DMS79 treated with DMSO at 0.1 percent for 48 hours (cell line): ENCODE measurements around the gene LGALS7.
A peak's percentile ranks its signal among the peaks of the same experiment; 100 is the strongest.
"Not testable (repeated sequence)": the region's sequence is repeated elsewhere in the genome, so short reads cannot be mapped to it uniquely, and the experiment has no call there.

Source experiments
- DNase-seq: peaks from one replicate; lab custom pipeline; 2025; lab: John Stamatoyannopoulos, UW

The LGALS7 gene

GRCh38 chr19:38799104-38799503, 25.8 kb upstream of the LGALS7 start:
- DNase-seq: no peak

GRCh38 chr19:38797781-38798180, 24.5 kb upstream of the LGALS7 start:
- DNase-seq: not testable (repeated sequence)

- no peak for DNase-seq
Measured at GRCh38 chr19:38796154-38796553, 22.8 kb upstream of the LGALS7 start.

GRCh38 chr19:38795549-38795948, 22.2 kb upstream of the LGALS7 start:
- DNase-seq: no peak

- no peak for DNase-seq
Measured at GRCh38 chr19:38793671-38794070, 20.4 kb upstream of the LGALS7 start.

- DNase-seq: peak; percentile 57
Measured at GRCh38 chr19:38793177-38793576, 19.9 kb upstream of the LGALS7 start.

- DNase-seq: no peak
Measured at GRCh38 chr19:38792250-38793111, 19.2 kb upstream of the LGALS7 start.

GRCh38 chr19:38791451-38792064, 18.2 kb upstream of the LGALS7 start:
- DNase-seq: not testable (repeated sequence)

GRCh38 chr19:38790507-38791403, 17.4 kb upstream of the LGALS7 start:
- DNase-seq: not testable (repeated sequence)

- no peak for DNase-seq
Measured at GRCh38 chr19:38788478-38789243, 15.3 kb upstream of the LGALS7 start, which contains the start of gene LGALS7B. TSS of gene LGALS7B (plus strand) at chr19:38789200. CDS start at chr19:38789227, 27 bp downstream.

- DNase-seq: no peak
Measured at GRCh38 chr19:38786572-38787265, 13.4 kb upstream of the LGALS7 start.

- DNase-seq: not testable (repeated sequence)
Measured at GRCh38 chr19:38786061-38786460, 12.7 kb upstream of the LGALS7 start.

- no peak for DNase-seq
Measured at GRCh38 chr19:38785187-38785699, 11.9 kb upstream of the LGALS7 start.

GRCh38 chr19:38784224-38784623, 10.9 kb upstream of the LGALS7 start:
- DNase-seq: no peak

GRCh38 chr19:38782212-38782611, 8.9 kb upstream of the LGALS7 start:
- not testable (repeated sequence) for DNase-seq

GRCh38 chr19:38781058-38781457, 7.7 kb upstream of the LGALS7 start:
- no peak for DNase-seq

GRCh38 chr19:38780443-38780842, 7.1 kb upstream of the LGALS7 start:
- no peak for DNase-seq

GRCh38 chr19:38778733-38779132, 5.4 kb upstream of the LGALS7 start:
- DNase-seq: no peak

GRCh38 chr19:38774181-38774950, 1.0 kb upstream of the LGALS7 start:
- DNase-seq: no peak

- DNase-seq: not testable (repeated sequence)
Measured at GRCh38 chr19:38771569-38771968, 1.7 kb downstream of the LGALS7 start.
